Measurements from ENCODE around the gene RO60. TPM values are rescaled to one million over a fixed set of nuclear protein-coding genes. Genes with fewer than 3 reads are reported as not detected.

RO60 gene
- total RNA-seq (100 to 1,000 TPM in 3 of 4 donors, 10 to 100 TPM in 1; 94.6 to 128 (median 111) TPM), polyA plus RNA-seq (10 to 100 TPM in 2 of 3 donors, 1 to 10 TPM in 1; 8.7 to 12.6 (median 11.6) TPM)

- no peaks in the 10 kb centered on the region for H3K9me3 ChIP-seq
- no peaks in the 10 kb centered on the region for H3K36me3 ChIP-seq
- peak; percentile 99 for DNase-seq
- intact Hi-C loops (cut with DNase I) = loop anchor here (1.0 to 5.0 kb wide), 3 partner anchors 48 to 252 kb away; partner anchors contain the start of genes CDC73 and GLRX2
- no peak for TF ChIP-seq CTCF (IDR thresholded peaks at IDR 0.05)
- TF ChIP-seq POLR2AphosphoS5 (IDR thresholded peaks at IDR 0.05) = peak; percentile 81 to 96 (median 92)
- TF ChIP-seq EP300 (IDR thresholded peaks at IDR 0.05) = peak in 2 of 4 donors; percentile 55 to 80
- TF ChIP-seq POLR2A (IDR thresholded peaks at IDR 0.05) = peak; percentile 78
- H3K27me3 ChIP-seq = no peaks in the 10 kb centered on the region
- peaks cover 0 to 48% (median 36%) of the 10 kb centered on the region in 4 donors for H3K4me1 ChIP-seq
- WGBS, 2 donors = 0 to 1% methylated on average over 74 of the region's 74 CpGs
- peak within 1 kb of the TSS; percentile 77 to 97 (median 84) for H3K4me3 ChIP-seq
- peak within 1 kb of the TSS; percentile 96 to 99 (median 99) for H3K27ac ChIP-seq
Measured at GRCh38 chr1:193059282-193060114, at the start of gene RO60, which contains the start of gene UCHL5. TSS of gene RO60 (plus strand) at chr1:193059612. CDS start at chr1:193069055, 9,443 bp downstream. TSS of gene UCHL5 (minus strand) at chr1:193059360. CDS start at chr1:193059260, 100 bp downstream.

GRCh38 chr1:193011406-193011805, 48.0 kb upstream of the RO60 start:
- H3K27me3 ChIP-seq = no peaks in the 10 kb centered on the region
- intact Hi-C loops (cut with DNase I) = loop anchor here (10.0 kb wide), 1 partner anchor 427 kb away; no protein-coding TSS in a partner anchor
- no peak overlapping the region for H3K4me3 ChIP-seq
- H3K27ac ChIP-seq = no peak overlapping the region
- no peak for DNase-seq
- peaks cover 0 to 50% (median 25%) of the 10 kb centered on the region in 4 donors for H3K4me1 ChIP-seq
- no peaks in the 10 kb centered on the region for H3K9me3 ChIP-seq
- no peak for TF ChIP-seq EP300 (IDR thresholded peaks at IDR 0.05)
- TF ChIP-seq POLR2A (IDR thresholded peaks at IDR 0.05) = no peak
- no peak for TF ChIP-seq CTCF (IDR thresholded peaks at IDR 0.05)
- TF ChIP-seq POLR2AphosphoS5 (IDR thresholded peaks at IDR 0.05) = no peak
- no peaks in the 10 kb centered on the region for H3K36me3 ChIP-seq
- WGBS, 2 donors = 26 to 68% methylated on average over 1 of the region's 1 CpG

- Histone ChIP-seq H3K4me1 (peaks cover 0 to 53% (median 31%) of the 10 kb centered on the region in 4 donors), H3K9me3 (no peaks in the 10 kb centered on the region), H3K4me3 (no peak overlapping the region), H3K36me3 (no peaks in the 10 kb centered on the region), H3K27me3 (no peaks in the 10 kb centered on the region), H3K27ac (peak overlapping the region; percentile 67 to 78 (median 74))
- intact Hi-C loops (cut with DNase I) = loop anchor here (10.0 kb wide), 1 partner anchor 428 kb away; no protein-coding TSS in a partner anchor
- TF ChIP-seq POLR2AphosphoS5 (IDR thresholded peaks at IDR 0.05) (peak in 1 of 4 donors; percentile 10), POLR2A (IDR thresholded peaks at IDR 0.05) (no peak)
- no peak for DNase-seq
- WGBS, 2 donors = 75 to 76% methylated on average over 2 of the region's 2 CpGs
Measured at GRCh38 chr1:193013005-193013404, 46.4 kb upstream of the RO60 start.

- TF ChIP-seq EP300 (IDR thresholded peaks at IDR 0.05) (peak in 1 of 4 donors; percentile 11), CTCF (IDR thresholded peaks at IDR 0.05) (no peak), POLR2AphosphoS5 (IDR thresholded peaks at IDR 0.05) (peak in 3 of 4 donors; percentile 56 to 62 (median 57)), POLR2A (IDR thresholded peaks at IDR 0.05) (no peak)
- DNase-seq = peak; percentile 66
- intact Hi-C loops (cut with DNase I) = loop anchor here (10.0 kb wide), 1 partner anchor 429 kb away; no protein-coding TSS in a partner anchor
Measured at GRCh38 chr1:193013707-193014106, 45.7 kb upstream of the RO60 start.

GRCh38 chr1:193014400-193014799, 45.0 kb upstream of the RO60 start:
- H3K36me3 ChIP-seq = no peaks in the 10 kb centered on the region
- H3K27me3 ChIP-seq = no peaks in the 10 kb centered on the region
- H3K9me3 ChIP-seq = no peaks in the 10 kb centered on the region
- H3K27ac ChIP-seq = peak overlapping the region; percentile 67 to 78 (median 74)
- intact Hi-C loops (cut with DNase I) = loop anchor here (10.0 kb wide), 1 partner anchor 430 kb away; no protein-coding TSS in a partner anchor
- DNase-seq = no peak
- no peak overlapping the region for H3K4me3 ChIP-seq
- TF ChIP-seq CTCF (IDR thresholded peaks at IDR 0.05) (no peak), POLR2A (IDR thresholded peaks at IDR 0.05) (no peak), POLR2AphosphoS5 (IDR thresholded peaks at IDR 0.05) (no peak), EP300 (IDR thresholded peaks at IDR 0.05) (no peak)
- WGBS, 2 donors = 77 to 81% methylated on average over 2 of the region's 2 CpGs
- peaks cover 0 to 62% (median 37%) of the 10 kb centered on the region in 4 donors for H3K4me1 ChIP-seq

More at GRCh38 chr1:193013707-193014106, 45.7 kb upstream of the RO60 start:
- peaks cover 0 to 55% (median 34%) of the 10 kb centered on the region in 4 donors for H3K4me1 ChIP-seq
- no peaks in the 10 kb centered on the region for H3K9me3 ChIP-seq
- H3K27ac ChIP-seq = peak overlapping the region; percentile 67 to 78 (median 74)
- H3K27me3 ChIP-seq = no peaks in the 10 kb centered on the region
- no peaks in the 10 kb centered on the region for H3K36me3 ChIP-seq
- H3K4me3 ChIP-seq = peak overlapping the region in 1 of 4 donors; percentile 5
- 63 to 78% methylated on average over 7 of the region's 7 CpGs for WGBS, 2 donors
